Measurements from ENCODE around the gene ADGRV1.
"Not testable (repeated sequence)": the region's sequence is repeated elsewhere in the genome, so short reads cannot be mapped to it uniquely, and the experiment has no call there.

The ADGRV1 gene

GRCh38 chr5:90802474-90803317 lies 244.1 kb downstream of the ADGRV1 start:
- peak; percentile 35 to 74 for DNase-seq (ENCODE audit: low read depth in 1 of 2, low spot score in 1 of 2)
- in situ Hi-C loops (cut with HindIII; ENCODE audit: low pct_unique_long_range_greater_than_20kb, low sequenced_read_pairs): no loop called here
- no peak for TF ChIP-seq JUND (IDR thresholded peaks at IDR 0.05; ENCODE audit: low read depth)

GRCh38 chr5:90803381-90803780 lies 244.8 kb downstream of the ADGRV1 start:
- in situ Hi-C loops (cut with HindIII; ENCODE audit: low pct_unique_long_range_greater_than_20kb, low sequenced_read_pairs): no loop called here
- no peak for DNase-seq (ENCODE audit: low read depth in 1 of 2, low spot score in 1 of 2)
- no peak for TF ChIP-seq JUND (IDR thresholded peaks at IDR 0.05; ENCODE audit: low read depth)

GRCh38 chr5:90803876-90804275 lies 245.3 kb downstream of the ADGRV1 start:
- in situ Hi-C loops (cut with HindIII; ENCODE audit: low pct_unique_long_range_greater_than_20kb, low sequenced_read_pairs): no loop called here
- TF ChIP-seq JUND (IDR thresholded peaks at IDR 0.05; ENCODE audit: low read depth): no peak
- no peak for DNase-seq (ENCODE audit: low read depth in 1 of 2, low spot score in 1 of 2)

- in situ Hi-C loops (cut with HindIII; ENCODE audit: low pct_unique_long_range_greater_than_20kb, low sequenced_read_pairs): no loop called here
- no peak for TF ChIP-seq JUND (IDR thresholded peaks at IDR 0.05; ENCODE audit: low read depth)
- DNase-seq (ENCODE audit: low read depth in 1 of 2, low spot score in 1 of 2): no peak
Measured at GRCh38 chr5:90807496-90807895, 248.9 kb downstream of the ADGRV1 start.

GRCh38 chr5:90809311-90810056 lies 250.9 kb downstream of the ADGRV1 start:
- no peak for DNase-seq (ENCODE audit: low read depth in 1 of 2, low spot score in 1 of 2)
- in situ Hi-C loops (cut with HindIII; ENCODE audit: low pct_unique_long_range_greater_than_20kb, low sequenced_read_pairs): no loop called here
- no peak for TF ChIP-seq JUND (IDR thresholded peaks at IDR 0.05; ENCODE audit: low read depth)

- no peak for TF ChIP-seq JUND (IDR thresholded peaks at IDR 0.05; ENCODE audit: low read depth)
- DNase-seq (ENCODE audit: low read depth in 1 of 2, low spot score in 1 of 2): no peak
- in situ Hi-C loops (cut with HindIII; ENCODE audit: low pct_unique_long_range_greater_than_20kb, low sequenced_read_pairs): no loop called here
Measured at GRCh38 chr5:90810211-90810610, 251.6 kb downstream of the ADGRV1 start.

GRCh38 chr5:90813392-90813791 lies 254.8 kb downstream of the ADGRV1 start:
- in situ Hi-C loops (cut with HindIII; ENCODE audit: low pct_unique_long_range_greater_than_20kb, low sequenced_read_pairs): no loop called here
- DNase-seq (ENCODE audit: low read depth in 1 of 2, low spot score in 1 of 2): no peak
- no peak for TF ChIP-seq JUND (IDR thresholded peaks at IDR 0.05; ENCODE audit: low read depth)

GRCh38 chr5:90822062-90822461 lies 263.5 kb downstream of the ADGRV1 start:
- DNase-seq (ENCODE audit: low read depth in 1 of 2, low spot score in 1 of 2); in situ Hi-C loops (cut with HindIII; ENCODE audit: low pct_unique_long_range_greater_than_20kb, low sequenced_read_pairs): not testable (repeated sequence)

- DNase-seq (ENCODE audit: low read depth in 1 of 2, low spot score in 1 of 2): no peak
- no peak for TF ChIP-seq JUND (IDR thresholded peaks at IDR 0.05; ENCODE audit: low read depth)
- in situ Hi-C loops (cut with HindIII; ENCODE audit: low pct_unique_long_range_greater_than_20kb, low sequenced_read_pairs): no loop called here
Measured at GRCh38 chr5:90824436-90824835, 265.8 kb downstream of the ADGRV1 start.

GRCh38 chr5:90830058-90830457 lies 271.5 kb downstream of the ADGRV1 start:
- no peak for DNase-seq (ENCODE audit: low read depth in 1 of 2, low spot score in 1 of 2)
- in situ Hi-C loops (cut with HindIII; ENCODE audit: low pct_unique_long_range_greater_than_20kb, low sequenced_read_pairs): no loop called here
- no peak for TF ChIP-seq JUND (IDR thresholded peaks at IDR 0.05; ENCODE audit: low read depth)

GRCh38 chr5:90833753-90834152 lies 275.2 kb downstream of the ADGRV1 start:
- TF ChIP-seq JUND (IDR thresholded peaks at IDR 0.05; ENCODE audit: low read depth): no peak
- no peak for DNase-seq (ENCODE audit: low read depth in 1 of 2, low spot score in 1 of 2)
- in situ Hi-C loops (cut with HindIII; ENCODE audit: low pct_unique_long_range_greater_than_20kb, low sequenced_read_pairs): no loop called here

GRCh38 chr5:90834711-90835110 lies 276.1 kb downstream of the ADGRV1 start:
- DNase-seq (ENCODE audit: low read depth in 1 of 2, low spot score in 1 of 2): no peak
- in situ Hi-C loops (cut with HindIII; ENCODE audit: low pct_unique_long_range_greater_than_20kb, low sequenced_read_pairs): no loop called here
- TF ChIP-seq JUND (IDR thresholded peaks at IDR 0.05; ENCODE audit: low read depth): no peak

- no peak for TF ChIP-seq JUND (IDR thresholded peaks at IDR 0.05; ENCODE audit: low read depth)
- in situ Hi-C loops (cut with HindIII; ENCODE audit: low pct_unique_long_range_greater_than_20kb, low sequenced_read_pairs): no loop called here
- no peak for DNase-seq (ENCODE audit: low read depth in 1 of 2, low spot score in 1 of 2)
Measured at GRCh38 chr5:90843443-90843842, 284.8 kb downstream of the ADGRV1 start.
